Mesothelial cell of epicardium (in vitro differentiated cells): Measurements from ENCODE around the gene INCA1. TPM values are rescaled to one million over a fixed set of nuclear protein-coding genes. Genes with fewer than 3 reads are reported as not detected.

Experiments used
- DNase-seq, 2 experiments: peaks; one replicate each; pipeline ENCODE4 v3.0.0; 2021; ENCODE audit warnings: low spot score in 2 of 2; ENCODE audit not compliant: unreplicated experiment in 2 of 2
- H3K27ac Mint-ChIP-seq: 2 replicates; pipeline ENCODE4 v1.8.0; 2021; ENCODE audit warnings: mixed read lengths
- H3K27me3 Mint-ChIP-seq: 2 replicates; pipeline ENCODE4 v1.8.0; 2021; ENCODE audit warnings: low read depth, mixed read lengths
- H3K36me3 Mint-ChIP-seq: 2 replicates; pipeline ENCODE4 v1.8.0; 2021; ENCODE audit warnings: mixed read lengths
- H3K4me1 Mint-ChIP-seq: 2 replicates; pipeline ENCODE4 v1.8.0; 2021; ENCODE audit warnings: mixed read lengths
- H3K4me3 Mint-ChIP-seq: 2 replicates; pipeline ENCODE4 v1.8.0; 2021; ENCODE audit warnings: mild to moderate bottlenecking, moderate library complexity, mixed read lengths
- H3K9me3 Mint-ChIP-seq: 2 replicates; pipeline ENCODE4 v1.8.0; 2021; ENCODE audit warnings: mixed read lengths
- CTCF ChIP-seq: fragments of 200-600 bp; sonication (generic); IDR thresholded peaks from one replicate; pipeline ENCODE4 v1.5.0; 2021; ENCODE audit warnings: antibody characterized with exemption; ENCODE audit not compliant: unreplicated experiment
- total RNA-seq: library from RNA; stranded (reverse); gene quantifications from 3 replicates; pipeline ENCODE4 v1.2.1, GENCODE V29; 2021

Gene INCA1
- total RNA-seq, 1 donor from 2014 or later = 2.7 TPM

GRCh38 chr17:4945176-4945943 is 52.0 kb downstream of the INCA1 start:
- Mint-ChIP-seq H3K9me3 (no peaks in the 10 kb centered on the region), H3K4me3 (peak overlapping the region; percentile 52), H3K36me3 (peaks cover 8% of the 10 kb centered on the region), H3K27me3 (no peaks in the 10 kb centered on the region), H3K4me1 (peaks cover 39% of the 10 kb centered on the region), H3K27ac (peak overlapping the region; percentile 78)
- no peak for DNase-seq
- no peak for TF ChIP-seq CTCF

GRCh38 chr17:4944554-4945175 is 52.7 kb downstream of the INCA1 start:
- no peak for TF ChIP-seq CTCF
- Mint-ChIP-seq H3K27ac (peak overlapping the region; percentile 78), H3K4me1 (peaks cover 35% of the 10 kb centered on the region), H3K36me3 (peaks cover 8% of the 10 kb centered on the region), H3K9me3 (no peaks in the 10 kb centered on the region), H3K27me3 (no peaks in the 10 kb centered on the region), H3K4me3 (no peak overlapping the region)
- DNase-seq = no peak

GRCh38 chr17:4944163-4944553 is 53.2 kb downstream of the INCA1 start:
- no peak for TF ChIP-seq CTCF
- no peak for DNase-seq
- peaks cover 38% of the 10 kb centered on the region for H3K4me1 Mint-ChIP-seq
- H3K27ac Mint-ChIP-seq = peak overlapping the region; percentile 78
- no peak overlapping the region for H3K4me3 Mint-ChIP-seq
- H3K27me3 Mint-ChIP-seq = no peaks in the 10 kb centered on the region
- H3K9me3 Mint-ChIP-seq = no peaks in the 10 kb centered on the region
- peaks cover 8% of the 10 kb centered on the region for H3K36me3 Mint-ChIP-seq

GRCh38 chr17:4942760-4943508 is 54.4 kb downstream of the INCA1 start:
- no peaks in the 10 kb centered on the region for H3K9me3 Mint-ChIP-seq
- DNase-seq = no peak
- H3K4me1 Mint-ChIP-seq = peaks cover 49% of the 10 kb centered on the region
- peak overlapping the region; percentile 64 for H3K27ac Mint-ChIP-seq
- peaks cover 8% of the 10 kb centered on the region for H3K36me3 Mint-ChIP-seq
- H3K4me3 Mint-ChIP-seq = peak overlapping the region; percentile 87
- no peaks in the 10 kb centered on the region for H3K27me3 Mint-ChIP-seq
- TF ChIP-seq CTCF = no peak

GRCh38 chr17:4941319-4941610 is 56.1 kb downstream of the INCA1 start:
- Mint-ChIP-seq H3K27ac (peak overlapping the region; percentile 99), H3K9me3 (no peaks in the 10 kb centered on the region), H3K4me1 (peaks cover 39% of the 10 kb centered on the region), H3K27me3 (no peaks in the 10 kb centered on the region), H3K36me3 (peaks cover 8% of the 10 kb centered on the region), H3K4me3 (peak overlapping the region; percentile 87)
- no peak for TF ChIP-seq CTCF
- no peak for DNase-seq
